WTC11 (cell line): Measurements from ENCODE around the gene TBC1D12. TPM values are rescaled to one million over a fixed set of nuclear protein-coding genes. Genes with fewer than 3 reads are reported as not detected.

Source experiments
- ATAC-seq: fragments of 200-7000 bp; cut with Tn5 transposase; 2 replicates; pipeline ENCODE4 v1.10.0; 2021; ENCODE audit warnings: mild to moderate bottlenecking, moderate library complexity
- CTCF ChIA-PET: fragments of 300-600 bp; sonication (Branson Sonifier 250); formaldehyde crosslinking; loops from one replicate; lab custom pipeline; 2021; ENCODE audit warnings: antibody characterized with exemption; lab: Charles Lee
- POLR2A ChIA-PET: fragments of 350-600 bp; sonication (Branson Sonifier 250); formaldehyde crosslinking; loops from one replicate; lab custom pipeline; 2021; ENCODE audit warnings: antibody characterized with exemption; lab: Charles Lee
- DNase-seq: peaks from one replicate; pipeline ENCODE4 v3.0.0; 2021; ENCODE audit warnings: low spot score
- H3K27ac Mint-ChIP-seq: 2 replicates; pipeline ENCODE4 v1.8.0; 2021; ENCODE audit warnings: mixed read lengths
- H3K27me3 Mint-ChIP-seq: 2 replicates; pipeline ENCODE4 v1.8.0; 2021; ENCODE audit warnings: low read depth, mild to moderate bottlenecking, moderate library complexity, mixed read lengths
- H3K36me3 Mint-ChIP-seq: 2 replicates; pipeline ENCODE4 v1.8.0; 2021; ENCODE audit warnings: mixed read lengths
- H3K4me1 Mint-ChIP-seq: 2 replicates; pipeline ENCODE4 v1.8.0; 2022; ENCODE audit warnings: mixed read lengths
- H3K4me3 Mint-ChIP-seq: 2 replicates; pipeline ENCODE4 v1.8.0; 2021; ENCODE audit warnings: mild to moderate bottlenecking, moderate library complexity, mixed read lengths
- H3K9me3 Mint-ChIP-seq: 2 replicates; pipeline ENCODE4 v1.8.0; 2021; ENCODE audit warnings: mixed read lengths
- CBFB ChIP-seq: sonication (generic); formaldehyde crosslinking; IDR thresholded peaks from 2 replicates; pipeline ENCODE4 v1.8.1; 2022; ENCODE audit warnings: mild to moderate bottlenecking, low read depth, missing genetic modification reagents
- ELF4 ChIP-seq: sonication (generic); formaldehyde crosslinking; IDR thresholded peaks from 2 replicates; pipeline ENCODE4 v1.8.1; 2022; ENCODE audit warnings: low read depth, mild to moderate bottlenecking, moderate library complexity, missing genetic modification reagents
- GABPB1 ChIP-seq: sonication (generic); formaldehyde crosslinking; IDR thresholded peaks from 2 replicates; pipeline ENCODE4 v1.8.1; 2023; ENCODE audit warnings: mild to moderate bottlenecking, missing genetic modification reagents
- GRHL2 ChIP-seq: fragments of 250-450 bp; sonication (Bioruptor Pico); IDR thresholded peaks from 2 replicates; pipeline ENCODE4 v1.8.0; 2022; ENCODE audit warnings: mild to moderate bottlenecking, moderate library complexity; ENCODE audit not compliant: insufficient replicate concordance, severe bottlenecking
- MXD4 ChIP-seq: fragments of 250-450 bp; sonication (Bioruptor Pico); IDR thresholded peaks from 2 replicates; pipeline ENCODE4 v1.8.0; 2021; ENCODE audit warnings: mild to moderate bottlenecking, moderate library complexity, borderline replicate concordance
- NFE2L1 ChIP-seq: sonication (generic); formaldehyde crosslinking; IDR thresholded peaks from 2 replicates; pipeline ENCODE4 v1.8.1; 2023; ENCODE audit warnings: missing genetic modification reagents
- NFYB ChIP-seq: sonication (generic); formaldehyde crosslinking; conservative IDR thresholded peaks from 2 replicates; pipeline ENCODE4 v1.8.0; 2022; ENCODE audit warnings: low read depth, missing genetic modification reagents
- RELA ChIP-seq: sonication (generic); formaldehyde crosslinking; IDR thresholded peaks from 2 replicates; pipeline ENCODE4 v1.8.1; 2022; ENCODE audit warnings: missing genetic modification reagents, mild to moderate bottlenecking, borderline replicate concordance
- RORB ChIP-seq: fragments of 250-450 bp; sonication (Bioruptor Pico); IDR thresholded peaks from 2 replicates; pipeline ENCODE4 v1.9.0; 2021; ENCODE audit warnings: mild to moderate bottlenecking
- ZNF138 ChIP-seq: sonication (generic); formaldehyde crosslinking; conservative IDR thresholded peaks from 2 replicates; pipeline ENCODE4 v1.8.1; 2022; ENCODE audit warnings: mild to moderate bottlenecking, moderate library complexity, missing genetic modification reagents
- ZNF219 ChIP-seq: sonication (generic); formaldehyde crosslinking; IDR thresholded peaks from 2 replicates; pipeline ENCODE4 v1.8.0; 2023; ENCODE audit warnings: missing genetic modification reagents, mild to moderate bottlenecking, borderline replicate concordance
- ZNF263 ChIP-seq: sonication (generic); formaldehyde crosslinking; IDR thresholded peaks from 2 replicates; pipeline ENCODE4 v1.8.1; 2022; ENCODE audit warnings: low read depth, mild to moderate bottlenecking, moderate library complexity, missing genetic modification reagents
- ZNF423 ChIP-seq: fragments of 250-450 bp; sonication (Bioruptor Pico); IDR thresholded peaks from 2 replicates; pipeline ENCODE4 v2.1.2; 2022; ENCODE audit warnings: mild to moderate bottlenecking, moderate library complexity
- total RNA-seq: library from RNA; stranded (reverse); gene quantifications from 3 replicates; pipeline ENCODE4 v1.2.3, GENCODE V29; 2021
- TF ChIP-seq, protein P1 (sequence below): sonication (generic); formaldehyde crosslinking; IDR thresholded peaks from 2 replicates; pipeline ENCODE4 v1.8.0; 2023; ENCODE audit warnings: missing genetic modification reagents, mild to moderate bottlenecking, borderline replicate concordance
- TF ChIP-seq, protein P2 (sequence below): sonication (generic); formaldehyde crosslinking; IDR thresholded peaks from 2 replicates; pipeline ENCODE4 v1.8.0; 2022; ENCODE audit warnings: missing genetic modification reagents
- TF ChIP-seq, protein P3 (sequence below): sonication (generic); formaldehyde crosslinking; conservative IDR thresholded peaks from 2 replicates; pipeline ENCODE4 v1.8.1; 2023; ENCODE audit warnings: mild to moderate bottlenecking, low read depth, missing genetic modification reagents, moderate library complexity
- TF ChIP-seq, protein P4 (sequence below): sonication (generic); formaldehyde crosslinking; IDR thresholded peaks from 2 replicates; pipeline ENCODE4 v1.8.1; 2022; ENCODE audit warnings: mild to moderate bottlenecking, missing genetic modification reagents, moderate library complexity, borderline replicate concordance
- TF ChIP-seq, protein P5 (sequence below): sonication (generic); formaldehyde crosslinking; IDR thresholded peaks from 2 replicates; pipeline ENCODE4 v1.8.1; 2022; ENCODE audit warnings: mild to moderate bottlenecking, moderate library complexity, missing genetic modification reagents
- TF ChIP-seq, protein P6 (sequence below): sonication (generic); formaldehyde crosslinking; IDR thresholded peaks from 2 replicates; pipeline ENCODE4 v1.8.1; 2023; ENCODE audit warnings: mild to moderate bottlenecking, missing genetic modification reagents, borderline replicate concordance

The TBC1D12 gene
- total RNA-seq, 1 experiment from 2014 or later, result 2.2 TPM

DNA sequence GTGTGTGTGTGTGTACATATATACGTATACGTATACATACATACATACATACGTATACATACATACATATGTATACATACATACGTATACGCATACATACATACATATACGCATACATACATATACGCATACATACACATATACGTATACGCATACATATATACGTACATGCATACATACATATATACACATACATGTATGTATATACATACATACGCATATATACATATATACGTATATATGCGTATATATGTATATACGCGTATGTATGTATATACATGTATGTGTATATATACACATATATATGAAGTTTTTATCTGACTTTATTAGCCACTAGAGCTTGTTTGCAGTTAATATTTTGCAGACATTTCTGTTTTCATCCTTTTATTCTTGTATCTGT is 63.3 kb downstream of the TBC1D12 start:
- Mint-ChIP-seq H3K9me3 (peaks cover 5% of the 10 kb centered on the region), H3K36me3 (peaks cover 3% of the 10 kb centered on the region), H3K4me3 (no peak overlapping the region), H3K27me3 (no peaks in the 10 kb centered on the region), H3K27ac (no peak overlapping the region), H3K4me1 (no peaks in the 10 kb centered on the region)
- ChIA-PET CTCF (interaction anchor here (1.3 kb wide), 1 partner anchor 22 kb away, joined by 4 read pairs; no protein-coding TSS in a partner anchor), POLR2A (no interaction called here)
- TF ChIP-seq NFE2L1 (CRISPR knock-in tag), result no peak
- TF ChIP-seq, protein P1, sequence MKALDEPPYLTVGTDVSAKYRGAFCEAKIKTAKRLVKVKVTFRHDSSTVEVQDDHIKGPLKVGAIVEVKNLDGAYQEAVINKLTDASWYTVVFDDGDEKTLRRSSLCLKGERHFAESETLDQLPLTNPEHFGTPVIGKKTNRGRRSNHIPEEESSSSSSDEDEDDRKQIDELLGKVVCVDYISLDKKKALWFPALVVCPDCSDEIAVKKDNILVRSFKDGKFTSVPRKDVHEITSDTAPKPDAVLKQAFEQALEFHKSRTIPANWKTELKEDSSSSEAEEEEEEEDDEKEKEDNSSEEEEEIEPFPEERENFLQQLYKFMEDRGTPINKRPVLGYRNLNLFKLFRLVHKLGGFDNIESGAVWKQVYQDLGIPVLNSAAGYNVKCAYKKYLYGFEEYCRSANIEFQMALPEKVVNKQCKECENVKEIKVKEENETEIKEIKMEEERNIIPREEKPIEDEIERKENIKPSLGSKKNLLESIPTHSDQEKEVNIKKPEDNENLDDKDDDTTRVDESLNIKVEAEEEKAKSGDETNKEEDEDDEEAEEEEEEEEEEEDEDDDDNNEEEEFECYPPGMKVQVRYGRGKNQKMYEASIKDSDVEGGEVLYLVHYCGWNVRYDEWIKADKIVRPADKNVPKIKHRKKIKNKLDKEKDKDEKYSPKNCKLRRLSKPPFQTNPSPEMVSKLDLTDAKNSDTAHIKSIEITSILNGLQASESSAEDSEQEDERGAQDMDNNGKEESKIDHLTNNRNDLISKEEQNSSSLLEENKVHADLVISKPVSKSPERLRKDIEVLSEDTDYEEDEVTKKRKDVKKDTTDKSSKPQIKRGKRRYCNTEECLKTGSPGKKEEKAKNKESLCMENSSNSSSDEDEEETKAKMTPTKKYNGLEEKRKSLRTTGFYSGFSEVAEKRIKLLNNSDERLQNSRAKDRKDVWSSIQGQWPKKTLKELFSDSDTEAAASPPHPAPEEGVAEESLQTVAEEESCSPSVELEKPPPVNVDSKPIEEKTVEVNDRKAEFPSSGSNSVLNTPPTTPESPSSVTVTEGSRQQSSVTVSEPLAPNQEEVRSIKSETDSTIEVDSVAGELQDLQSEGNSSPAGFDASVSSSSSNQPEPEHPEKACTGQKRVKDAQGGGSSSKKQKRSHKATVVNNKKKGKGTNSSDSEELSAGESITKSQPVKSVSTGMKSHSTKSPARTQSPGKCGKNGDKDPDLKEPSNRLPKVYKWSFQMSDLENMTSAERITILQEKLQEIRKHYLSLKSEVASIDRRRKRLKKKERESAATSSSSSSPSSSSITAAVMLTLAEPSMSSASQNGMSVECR (CRISPR knock-in tag), result no peak
- no peak for TF ChIP-seq RORB
- no peak for TF ChIP-seq GABPB1 (CRISPR knock-in tag)
- TF ChIP-seq RELA, result no peak
- ATAC-seq (no peak), DNase-seq (no peak)

DNA sequence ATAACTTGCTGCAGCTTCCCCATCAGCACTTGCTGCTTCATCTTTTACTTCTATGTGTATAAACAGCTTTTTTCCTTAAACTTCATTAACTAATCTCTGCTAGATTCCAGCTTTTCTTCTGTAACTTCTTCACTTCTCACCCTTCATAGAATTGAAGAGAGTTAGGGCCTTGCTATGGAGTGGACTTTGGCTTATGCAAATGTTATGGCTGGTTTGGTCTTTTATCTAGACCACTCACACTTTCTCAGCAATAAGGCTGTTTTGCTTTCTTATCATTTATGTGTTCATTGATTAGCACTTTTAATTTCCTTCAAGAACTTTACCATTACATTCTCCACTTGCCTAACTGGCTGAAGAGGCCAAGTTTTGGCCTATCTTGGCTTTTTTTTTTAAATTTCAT is 79.1 kb downstream of the TBC1D12 start:
- POLR2A ChIA-PET, result no interaction called here
- DNase-seq (no peak), ATAC-seq (no peak)
- Mint-ChIP-seq H3K4me1 (no peaks in the 10 kb centered on the region), H3K27ac (no peak overlapping the region), H3K9me3 (peaks cover 6% of the 10 kb centered on the region), H3K36me3 (peaks cover 9% of the 10 kb centered on the region), H3K27me3 (no peaks in the 10 kb centered on the region), H3K4me3 (no peak overlapping the region)
- CTCF ChIA-PET, result no interaction called here
- TF ChIP-seq, protein P2, sequence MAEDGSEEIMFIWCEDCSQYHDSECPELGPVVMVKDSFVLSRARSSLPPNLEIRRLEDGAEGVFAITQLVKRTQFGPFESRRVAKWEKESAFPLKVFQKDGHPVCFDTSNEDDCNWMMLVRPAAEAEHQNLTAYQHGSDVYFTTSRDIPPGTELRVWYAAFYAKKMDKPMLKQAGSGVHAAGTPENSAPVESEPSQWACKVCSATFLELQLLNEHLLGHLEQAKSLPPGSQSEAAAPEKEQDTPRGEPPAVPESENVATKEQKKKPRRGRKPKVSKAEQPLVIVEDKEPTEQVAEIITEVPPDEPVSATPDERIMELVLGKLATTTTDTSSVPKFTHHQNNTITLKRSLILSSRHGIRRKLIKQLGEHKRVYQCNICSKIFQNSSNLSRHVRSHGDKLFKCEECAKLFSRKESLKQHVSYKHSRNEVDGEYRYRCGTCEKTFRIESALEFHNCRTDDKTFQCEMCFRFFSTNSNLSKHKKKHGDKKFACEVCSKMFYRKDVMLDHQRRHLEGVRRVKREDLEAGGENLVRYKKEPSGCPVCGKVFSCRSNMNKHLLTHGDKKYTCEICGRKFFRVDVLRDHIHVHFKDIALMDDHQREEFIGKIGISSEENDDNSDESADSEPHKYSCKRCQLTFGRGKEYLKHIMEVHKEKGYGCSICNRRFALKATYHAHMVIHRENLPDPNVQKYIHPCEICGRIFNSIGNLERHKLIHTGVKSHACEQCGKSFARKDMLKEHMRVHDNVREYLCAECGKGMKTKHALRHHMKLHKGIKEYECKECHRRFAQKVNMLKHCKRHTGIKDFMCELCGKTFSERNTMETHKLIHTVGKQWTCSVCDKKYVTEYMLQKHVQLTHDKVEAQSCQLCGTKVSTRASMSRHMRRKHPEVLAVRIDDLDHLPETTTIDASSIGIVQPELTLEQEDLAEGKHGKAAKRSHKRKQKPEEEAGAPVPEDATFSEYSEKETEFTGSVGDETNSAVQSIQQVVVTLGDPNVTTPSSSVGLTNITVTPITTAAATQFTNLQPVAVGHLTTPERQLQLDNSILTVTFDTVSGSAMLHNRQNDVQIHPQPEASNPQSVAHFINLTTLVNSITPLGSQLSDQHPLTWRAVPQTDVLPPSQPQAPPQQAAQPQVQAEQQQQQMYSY, result no peak
- TF ChIP-seq ZNF219 (CRISPR knock-in tag), result no peak
- TF ChIP-seq, protein P3, sequence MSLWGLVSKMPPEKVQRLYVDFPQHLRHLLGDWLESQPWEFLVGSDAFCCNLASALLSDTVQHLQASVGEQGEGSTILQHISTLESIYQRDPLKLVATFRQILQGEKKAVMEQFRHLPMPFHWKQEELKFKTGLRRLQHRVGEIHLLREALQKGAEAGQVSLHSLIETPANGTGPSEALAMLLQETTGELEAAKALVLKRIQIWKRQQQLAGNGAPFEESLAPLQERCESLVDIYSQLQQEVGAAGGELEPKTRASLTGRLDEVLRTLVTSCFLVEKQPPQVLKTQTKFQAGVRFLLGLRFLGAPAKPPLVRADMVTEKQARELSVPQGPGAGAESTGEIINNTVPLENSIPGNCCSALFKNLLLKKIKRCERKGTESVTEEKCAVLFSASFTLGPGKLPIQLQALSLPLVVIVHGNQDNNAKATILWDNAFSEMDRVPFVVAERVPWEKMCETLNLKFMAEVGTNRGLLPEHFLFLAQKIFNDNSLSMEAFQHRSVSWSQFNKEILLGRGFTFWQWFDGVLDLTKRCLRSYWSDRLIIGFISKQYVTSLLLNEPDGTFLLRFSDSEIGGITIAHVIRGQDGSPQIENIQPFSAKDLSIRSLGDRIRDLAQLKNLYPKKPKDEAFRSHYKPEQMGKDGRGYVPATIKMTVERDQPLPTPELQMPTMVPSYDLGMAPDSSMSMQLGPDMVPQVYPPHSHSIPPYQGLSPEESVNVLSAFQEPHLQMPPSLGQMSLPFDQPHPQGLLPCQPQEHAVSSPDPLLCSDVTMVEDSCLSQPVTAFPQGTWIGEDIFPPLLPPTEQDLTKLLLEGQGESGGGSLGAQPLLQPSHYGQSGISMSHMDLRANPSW (CRISPR knock-in tag), result no peak
- TF ChIP-seq ELF4 (CRISPR knock-in tag), result no peak
- no peak for TF ChIP-seq NFYB (CRISPR knock-in tag)
- no peak for TF ChIP-seq CBFB
- no peak for TF ChIP-seq MXD4 (CRISPR knock-in tag)
- no peak for TF ChIP-seq ZNF423
- no peak for TF ChIP-seq ZNF263 (CRISPR knock-in tag)
- TF ChIP-seq, protein P4, sequence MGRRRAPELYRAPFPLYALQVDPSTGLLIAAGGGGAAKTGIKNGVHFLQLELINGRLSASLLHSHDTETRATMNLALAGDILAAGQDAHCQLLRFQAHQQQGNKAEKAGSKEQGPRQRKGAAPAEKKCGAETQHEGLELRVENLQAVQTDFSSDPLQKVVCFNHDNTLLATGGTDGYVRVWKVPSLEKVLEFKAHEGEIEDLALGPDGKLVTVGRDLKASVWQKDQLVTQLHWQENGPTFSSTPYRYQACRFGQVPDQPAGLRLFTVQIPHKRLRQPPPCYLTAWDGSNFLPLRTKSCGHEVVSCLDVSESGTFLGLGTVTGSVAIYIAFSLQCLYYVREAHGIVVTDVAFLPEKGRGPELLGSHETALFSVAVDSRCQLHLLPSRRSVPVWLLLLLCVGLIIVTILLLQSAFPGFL, result no peak
- TF ChIP-seq, protein P5, sequence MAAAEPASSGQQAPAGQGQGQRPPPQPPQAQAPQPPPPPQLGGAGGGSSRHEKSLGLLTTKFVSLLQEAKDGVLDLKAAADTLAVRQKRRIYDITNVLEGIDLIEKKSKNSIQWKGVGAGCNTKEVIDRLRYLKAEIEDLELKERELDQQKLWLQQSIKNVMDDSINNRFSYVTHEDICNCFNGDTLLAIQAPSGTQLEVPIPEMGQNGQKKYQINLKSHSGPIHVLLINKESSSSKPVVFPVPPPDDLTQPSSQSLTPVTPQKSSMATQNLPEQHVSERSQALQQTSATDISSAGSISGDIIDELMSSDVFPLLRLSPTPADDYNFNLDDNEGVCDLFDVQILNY (CRISPR knock-in tag), result no peak
- TF ChIP-seq ZNF138 (CRISPR knock-in tag), result no peak
- TF ChIP-seq, protein P6, sequence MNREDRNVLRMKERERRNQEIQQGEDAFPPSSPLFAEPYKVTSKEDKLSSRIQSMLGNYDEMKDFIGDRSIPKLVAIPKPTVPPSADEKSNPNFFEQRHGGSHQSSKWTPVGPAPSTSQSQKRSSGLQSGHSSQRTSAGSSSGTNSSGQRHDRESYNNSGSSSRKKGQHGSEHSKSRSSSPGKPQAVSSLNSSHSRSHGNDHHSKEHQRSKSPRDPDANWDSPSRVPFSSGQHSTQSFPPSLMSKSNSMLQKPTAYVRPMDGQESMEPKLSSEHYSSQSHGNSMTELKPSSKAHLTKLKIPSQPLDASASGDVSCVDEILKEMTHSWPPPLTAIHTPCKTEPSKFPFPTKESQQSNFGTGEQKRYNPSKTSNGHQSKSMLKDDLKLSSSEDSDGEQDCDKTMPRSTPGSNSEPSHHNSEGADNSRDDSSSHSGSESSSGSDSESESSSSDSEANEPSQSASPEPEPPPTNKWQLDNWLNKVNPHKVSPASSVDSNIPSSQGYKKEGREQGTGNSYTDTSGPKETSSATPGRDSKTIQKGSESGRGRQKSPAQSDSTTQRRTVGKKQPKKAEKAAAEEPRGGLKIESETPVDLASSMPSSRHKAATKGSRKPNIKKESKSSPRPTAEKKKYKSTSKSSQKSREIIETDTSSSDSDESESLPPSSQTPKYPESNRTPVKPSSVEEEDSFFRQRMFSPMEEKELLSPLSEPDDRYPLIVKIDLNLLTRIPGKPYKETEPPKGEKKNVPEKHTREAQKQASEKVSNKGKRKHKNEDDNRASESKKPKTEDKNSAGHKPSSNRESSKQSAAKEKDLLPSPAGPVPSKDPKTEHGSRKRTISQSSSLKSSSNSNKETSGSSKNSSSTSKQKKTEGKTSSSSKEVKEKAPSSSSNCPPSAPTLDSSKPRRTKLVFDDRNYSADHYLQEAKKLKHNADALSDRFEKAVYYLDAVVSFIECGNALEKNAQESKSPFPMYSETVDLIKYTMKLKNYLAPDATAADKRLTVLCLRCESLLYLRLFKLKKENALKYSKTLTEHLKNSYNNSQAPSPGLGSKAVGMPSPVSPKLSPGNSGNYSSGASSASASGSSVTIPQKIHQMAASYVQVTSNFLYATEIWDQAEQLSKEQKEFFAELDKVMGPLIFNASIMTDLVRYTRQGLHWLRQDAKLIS, result no peak
- TF ChIP-seq GRHL2 (CRISPR knock-in tag), result no peak
